Cardiac muscle cell (in vitro differentiated cells and primary cell): ENCODE measurements around the gene C7orf57. TPM values are rescaled to one million over a fixed set of nuclear protein-coding genes. Genes with fewer than 3 reads are reported as not detected.

ENCODE experiments used
- DNase-seq, 2 donors: peaks; one replicate each; pipeline versions ENCODE4 v3.0.0 to v3.0.0-alpha.2; 2010 to 2017; ENCODE audit warnings: low read depth in 1 of 2, low spot score in 1 of 2
- H3K27ac ChIP-seq: fragments of 200-600 bp; sonication (generic); 2 replicates; pipeline ENCODE4 v1.5.1; 2016
- H3K27me3 ChIP-seq: fragments of 200-600 bp; sonication (generic); 2 replicates; pipeline ENCODE4 v1.6.0; 2016; ENCODE audit warnings: control low read depth
- H3K36me3 ChIP-seq: fragments of 200-600 bp; sonication (generic); 2 replicates; pipeline ENCODE4 v1.5.1; 2016; ENCODE audit warnings: control low read depth
- H3K4me1 ChIP-seq: fragments of 200-600 bp; sonication (generic); 2 replicates; pipeline ENCODE4 v1.8.1; 2017; ENCODE audit warnings: low read depth, mild to moderate bottlenecking, mixed run types
- H3K4me3 ChIP-seq: fragments of 200-600 bp; sonication (generic); 2 replicates; pipeline ENCODE4 v1.5.1; 2016; ENCODE audit warnings: mild to moderate bottlenecking
- H3K9me3 ChIP-seq: fragments of 200-600 bp; sonication (generic); 2 replicates; pipeline ENCODE4 v1.5.1; 2017; ENCODE audit warnings: low read depth, mild to moderate bottlenecking, control low read depth
- CTCF ChIP-seq: IDR thresholded peaks from 2 replicates; pipeline ENCODE4 v1.5.1; 2012; ENCODE audit warnings: low read depth, mild to moderate bottlenecking, low read length
- polyA plus RNA-seq: library from polyadenylated mRNA; unstranded; fragments of >200 nt; fragmentation: Nextera tagmentation; extraction: Ambion mirVana; gene quantifications from 2 replicates; pipeline ENCODE4 v1.2.1, GENCODE V29; 2016
- total RNA-seq: library from RNA; depleted of rRNA; stranded (reverse); fragments of >200 nt; gene quantifications from 2 replicates; pipeline ENCODE4 v1.2.3, GENCODE V29; 2016

C7orf57 gene
- total and polyA plus RNA-seq, 2 experiments from 2014 or later = 0.11 TPM; not detected in 1

GRCh38 chr7:48045195-48045765, 9.9 kb downstream of the C7orf57 start:
- Histone ChIP-seq H3K4me1 (no peaks in the 10 kb centered on the region), H3K36me3 (no peaks in the 10 kb centered on the region), H3K27me3 (no peaks in the 10 kb centered on the region), H3K9me3 (no peaks in the 10 kb centered on the region), H3K4me3 (no peak overlapping the region), H3K27ac (no peak overlapping the region)
- no peak for TF ChIP-seq CTCF
- DNase-seq = no peak

- no peak for DNase-seq
- no peak overlapping the region for H3K27ac ChIP-seq
- no peak overlapping the region for H3K4me3 ChIP-seq
- H3K36me3 ChIP-seq = no peaks in the 10 kb centered on the region
- H3K27me3 ChIP-seq = no peaks in the 10 kb centered on the region
- TF ChIP-seq CTCF = no peak
- H3K9me3 ChIP-seq = no peaks in the 10 kb centered on the region
- no peaks in the 10 kb centered on the region for H3K4me1 ChIP-seq
Observed at GRCh38 chr7:48046458-48046857, 11.1 kb downstream of the C7orf57 start.

- Histone ChIP-seq H3K27me3 (no peaks in the 10 kb centered on the region), H3K9me3 (no peaks in the 10 kb centered on the region), H3K4me3 (no peak overlapping the region), H3K36me3 (no peaks in the 10 kb centered on the region), H3K27ac (no peak overlapping the region), H3K4me1 (no peaks in the 10 kb centered on the region)
- TF ChIP-seq CTCF = no peak
- no peak for DNase-seq
Observed at GRCh38 chr7:48048113-48048512, 12.8 kb downstream of the C7orf57 start.

GRCh38 chr7:48049850-48050249, 14.5 kb downstream of the C7orf57 start:
- H3K36me3 ChIP-seq = no peaks in the 10 kb centered on the region
- H3K27me3 ChIP-seq = no peaks in the 10 kb centered on the region
- TF ChIP-seq CTCF = no peak
- H3K4me3 ChIP-seq = no peak overlapping the region
- H3K4me1 ChIP-seq = no peaks in the 10 kb centered on the region
- H3K9me3 ChIP-seq = no peaks in the 10 kb centered on the region
- no peak for DNase-seq
- no peak overlapping the region for H3K27ac ChIP-seq

DNA sequence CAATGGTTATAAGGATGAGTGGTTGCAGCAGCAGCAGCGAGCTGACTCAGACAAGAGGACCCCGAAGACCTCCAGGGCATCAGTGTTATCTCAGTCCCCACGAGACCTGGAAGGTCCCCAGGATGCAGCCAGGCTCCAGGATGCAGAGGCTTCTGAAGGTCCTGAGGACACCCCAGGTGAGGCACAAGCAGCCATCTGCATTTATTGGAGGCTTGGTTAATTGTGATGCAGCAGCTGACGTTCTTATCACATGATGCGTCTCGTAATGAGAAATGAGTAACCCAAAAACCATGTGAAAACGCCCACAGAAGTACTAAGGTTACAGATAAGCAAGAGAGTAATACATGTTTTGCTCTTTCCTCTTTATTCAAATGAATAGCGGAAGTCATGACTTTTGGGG, 17.4 kb downstream of the C7orf57 start:
- no peaks in the 10 kb centered on the region for H3K4me1 ChIP-seq
- no peak overlapping the region for H3K27ac ChIP-seq
- peak in 1 of 2 donors; percentile 87 for DNase-seq
- H3K36me3 ChIP-seq = no peaks in the 10 kb centered on the region
- TF ChIP-seq CTCF = no peak
- H3K27me3 ChIP-seq = no peaks in the 10 kb centered on the region
- H3K4me3 ChIP-seq = no peak overlapping the region
- no peaks in the 10 kb centered on the region for H3K9me3 ChIP-seq

- Histone ChIP-seq H3K9me3 (no peaks in the 10 kb centered on the region), H3K36me3 (no peaks in the 10 kb centered on the region), H3K27ac (no peak overlapping the region), H3K4me3 (no peak overlapping the region), H3K27me3 (no peaks in the 10 kb centered on the region), H3K4me1 (no peaks in the 10 kb centered on the region)
- TF ChIP-seq CTCF = no peak
- DNase-seq = no peak
Observed at GRCh38 chr7:48053736-48054135, 18.4 kb downstream of the C7orf57 start.
